Measurements from ENCODE around the gene ACTL9.

- TF ChIP-seq CTCF (IDR thresholded peaks at IDR 0.05 in 8 of 11, conservative IDR thresholded peaks at IDR 0.05 in 3 of 11), result no peak
- no peak for TF ChIP-seq POLR2AphosphoS5 (IDR thresholded peaks at IDR 0.05)
- no peak for TF ChIP-seq POLR2A (IDR thresholded peaks at IDR 0.05)
Observed at GRCh38 chr19:8722032-8722431, 23.4 kb upstream of the ACTL9 start.

Measured in spleen (tissue), 7 donors.